GM18873 (cell line): ENCODE results near the gene ACTL7A.

Source experiments
- ATAC-seq: cut with Tn5 transposase; IDR thresholded peaks from one replicate; pipeline ENCODE4 v1.9.1; 2021; ENCODE audit warnings: mild to moderate bottlenecking, moderate library complexity, moderate number of reproducible peaks; ENCODE audit not compliant: unreplicated experiment, low FRiP score

ACTL7A gene

GRCh38 chr9:108910914-108911313 lies 48.8 kb downstream of the ACTL7A start:
- ATAC-seq: no peak

GRCh38 chr9:108911820-108912219 lies 49.8 kb downstream of the ACTL7A start:
- no peak for ATAC-seq
